ENCODE data around the gene XXYLT1. TPM values are rescaled to one million over a fixed set of nuclear protein-coding genes. Genes with fewer than 3 reads are reported as not detected.
A peak's percentile ranks its signal among the peaks of the same experiment; 100 is the strongest.

Gene XXYLT1
- polyA plus RNA-seq, 2 of the 4 experiments (the other 2 are of a cell fraction): 11.9 to 12.0 TPM

DNA sequence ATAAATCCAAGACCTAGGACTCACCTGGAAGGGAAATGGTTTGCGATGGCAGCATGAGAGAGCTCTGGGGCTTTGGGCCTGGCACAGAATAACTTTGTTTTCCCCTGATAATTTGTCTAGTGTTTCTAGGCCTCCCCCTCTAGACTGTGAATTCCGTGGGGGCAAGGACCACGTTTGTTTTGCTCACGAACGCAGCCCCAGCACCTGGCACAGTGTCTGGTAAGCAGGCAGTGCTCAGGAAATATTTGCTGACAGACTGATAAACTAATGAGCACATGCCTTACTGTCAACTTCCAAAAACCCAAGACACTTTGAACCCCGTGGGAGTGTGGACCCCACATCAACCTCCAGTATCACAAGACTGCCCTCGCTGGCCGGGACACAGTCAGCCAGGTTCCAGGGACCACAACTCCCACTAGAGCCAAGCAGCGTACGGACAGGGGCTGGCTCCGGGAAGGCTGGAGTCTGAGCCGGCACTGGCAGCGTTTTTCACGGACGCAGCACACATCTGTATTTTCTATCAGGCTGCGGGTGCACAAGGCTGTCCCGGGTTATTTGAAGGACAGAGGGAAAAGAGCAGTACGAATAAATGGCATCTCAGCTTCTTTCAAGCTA is 146.5 kb downstream of the XXYLT1 start:
- no peak overlapping the region for H3K4me2 ChIP-seq
- ChIA-PET CTCF (interaction anchor here (0.9 to 1.0 kb wide), 2 partner anchors 13 to 413 kb away, joined by 3 read pairs; no protein-coding TSS in a partner anchor), POLR2A (no interaction called here)
- TF ChIP-seq, protein P1, sequence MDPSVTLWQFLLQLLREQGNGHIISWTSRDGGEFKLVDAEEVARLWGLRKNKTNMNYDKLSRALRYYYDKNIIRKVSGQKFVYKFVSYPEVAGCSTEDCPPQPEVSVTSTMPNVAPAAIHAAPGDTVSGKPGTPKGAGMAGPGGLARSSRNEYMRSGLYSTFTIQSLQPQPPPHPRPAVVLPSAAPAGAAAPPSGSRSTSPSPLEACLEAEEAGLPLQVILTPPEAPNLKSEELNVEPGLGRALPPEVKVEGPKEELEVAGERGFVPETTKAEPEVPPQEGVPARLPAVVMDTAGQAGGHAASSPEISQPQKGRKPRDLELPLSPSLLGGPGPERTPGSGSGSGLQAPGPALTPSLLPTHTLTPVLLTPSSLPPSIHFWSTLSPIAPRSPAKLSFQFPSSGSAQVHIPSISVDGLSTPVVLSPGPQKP (IDR thresholded peaks at IDR 0.05; ENCODE audit: low read depth, low read length): no peak
- no peak for TF ChIP-seq SREBF2 (IDR thresholded peaks at IDR 0.05)
- no peak for TF ChIP-seq SMC3 (IDR thresholded peaks at IDR 0.05)
- no peak for TF ChIP-seq POLR2A (IDR thresholded peaks at IDR 0.05; ENCODE audit: low read length)
- no peak for TF ChIP-seq NFE2L2 (conservative IDR thresholded peaks at IDR 0.05; ENCODE audit: low read length)
- TF ChIP-seq MYC (IDR thresholded peaks at IDR 0.05; ENCODE audit: borderline replicate concordance, low read length): no peak
- TF ChIP-seq, protein P2, sequence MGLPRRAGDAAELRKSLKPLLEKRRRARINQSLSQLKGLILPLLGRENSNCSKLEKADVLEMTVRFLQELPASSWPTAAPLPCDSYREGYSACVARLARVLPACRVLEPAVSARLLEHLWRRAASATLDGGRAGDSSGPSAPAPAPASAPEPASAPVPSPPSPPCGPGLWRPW (IDR thresholded peaks at IDR 0.05): no peak
- TF ChIP-seq ZFP36 (IDR thresholded peaks at IDR 0.05; ENCODE audit: borderline replicate concordance, partially characterized antibody): no peak
- TF ChIP-seq MAZ (IDR thresholded peaks at IDR 0.05; ENCODE audit: borderline replicate concordance, low read depth, low read length): no peak
- TF ChIP-seq, protein P3, sequence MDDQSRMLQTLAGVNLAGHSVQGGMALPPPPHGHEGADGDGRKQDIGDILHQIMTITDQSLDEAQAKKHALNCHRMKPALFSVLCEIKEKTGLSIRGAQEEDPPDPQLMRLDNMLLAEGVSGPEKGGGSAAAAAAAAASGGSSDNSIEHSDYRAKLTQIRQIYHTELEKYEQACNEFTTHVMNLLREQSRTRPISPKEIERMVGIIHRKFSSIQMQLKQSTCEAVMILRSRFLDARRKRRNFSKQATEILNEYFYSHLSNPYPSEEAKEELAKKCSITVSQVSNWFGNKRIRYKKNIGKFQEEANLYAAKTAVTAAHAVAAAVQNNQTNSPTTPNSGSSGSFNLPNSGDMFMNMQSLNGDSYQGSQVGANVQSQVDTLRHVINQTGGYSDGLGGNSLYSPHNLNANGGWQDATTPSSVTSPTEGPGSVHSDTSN (IDR thresholded peaks at IDR 0.05): no peak
- TF ChIP-seq, protein P4, sequence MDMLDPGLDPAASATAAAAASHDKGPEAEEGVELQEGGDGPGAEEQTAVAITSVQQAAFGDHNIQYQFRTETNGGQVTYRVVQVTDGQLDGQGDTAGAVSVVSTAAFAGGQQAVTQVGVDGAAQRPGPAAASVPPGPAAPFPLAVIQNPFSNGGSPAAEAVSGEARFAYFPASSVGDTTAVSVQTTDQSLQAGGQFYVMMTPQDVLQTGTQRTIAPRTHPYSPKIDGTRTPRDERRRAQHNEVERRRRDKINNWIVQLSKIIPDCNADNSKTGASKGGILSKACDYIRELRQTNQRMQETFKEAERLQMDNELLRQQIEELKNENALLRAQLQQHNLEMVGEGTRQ (IDR thresholded peaks at IDR 0.05): no peak
- TF ChIP-seq CHD4 (IDR thresholded peaks at IDR 0.05; ENCODE audit: borderline replicate concordance): no peak
- no peak for TF ChIP-seq BHLHE40 (IDR thresholded peaks at IDR 0.05; ENCODE audit: low read depth, low read length)
- H3K9me3 ChIP-seq: no peaks in the 10 kb centered on the region
- WGBS (ENCODE audit: missing lambda C conversion rate): 90% methylated on average over 12 of the region's 18 CpGs
- H3K4me3 ChIP-seq: no peak overlapping the region
- DNase-seq (ENCODE audit: low read depth in 1 of 2, low spot score in 1 of 2) (no peak), FAIRE-seq (no peak), ATAC-seq (no peak)
- no peaks in the 10 kb centered on the region for H3K4me1 ChIP-seq
- no peak overlapping the region for H3K27ac ChIP-seq

DNA sequence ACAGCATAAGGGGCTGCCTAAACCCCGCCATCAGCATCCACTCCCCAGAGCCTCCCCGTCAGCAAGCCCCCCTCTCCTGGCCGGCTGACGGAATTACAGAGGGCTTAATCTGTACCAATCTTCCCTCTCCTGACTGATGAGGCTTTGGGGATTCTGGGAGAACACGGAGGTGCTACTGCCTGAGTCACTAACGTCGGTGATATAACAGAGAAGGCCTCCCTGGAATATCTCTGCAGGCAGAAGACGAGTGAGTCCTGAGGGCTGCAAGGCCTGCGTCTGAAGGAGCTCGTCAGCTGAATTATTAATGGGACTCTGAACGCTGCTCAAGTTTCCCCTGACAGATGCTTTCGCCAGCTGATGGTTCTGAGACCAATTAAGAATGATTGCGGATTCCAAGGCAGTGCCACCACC is 147.7 kb downstream of the XXYLT1 start:
- Histone ChIP-seq H3K9me3 (no peaks in the 10 kb centered on the region), H3K27ac (no peak overlapping the region), H3K4me3 (no peak overlapping the region), H3K4me2 (no peak overlapping the region), H3K4me1 (0 out of 3 replicates have a peak, but pooled peaks cover 2% of the 10 kb centered on the region)
- DNase-seq (ENCODE audit: low read depth in 1 of 2, low spot score in 1 of 2) (no peak), FAIRE-seq (no peak), ATAC-seq (peak in 1 of 2 experiments; percentile 48; a peak in 2 of 6 replicates)
- POLR2A ChIA-PET: no interaction called here
- CTCF ChIA-PET: interaction anchor here (0.8 to 1.8 kb wide), 3 partner anchors 12 to 781 kb away, joined by 3 to 5 read pairs (median 3); no protein-coding TSS in a partner anchor
- WGBS (ENCODE audit: missing lambda C conversion rate): 93% methylated on average over 9 of the region's 13 CpGs
- TF ChIP-seq, protein P5, sequence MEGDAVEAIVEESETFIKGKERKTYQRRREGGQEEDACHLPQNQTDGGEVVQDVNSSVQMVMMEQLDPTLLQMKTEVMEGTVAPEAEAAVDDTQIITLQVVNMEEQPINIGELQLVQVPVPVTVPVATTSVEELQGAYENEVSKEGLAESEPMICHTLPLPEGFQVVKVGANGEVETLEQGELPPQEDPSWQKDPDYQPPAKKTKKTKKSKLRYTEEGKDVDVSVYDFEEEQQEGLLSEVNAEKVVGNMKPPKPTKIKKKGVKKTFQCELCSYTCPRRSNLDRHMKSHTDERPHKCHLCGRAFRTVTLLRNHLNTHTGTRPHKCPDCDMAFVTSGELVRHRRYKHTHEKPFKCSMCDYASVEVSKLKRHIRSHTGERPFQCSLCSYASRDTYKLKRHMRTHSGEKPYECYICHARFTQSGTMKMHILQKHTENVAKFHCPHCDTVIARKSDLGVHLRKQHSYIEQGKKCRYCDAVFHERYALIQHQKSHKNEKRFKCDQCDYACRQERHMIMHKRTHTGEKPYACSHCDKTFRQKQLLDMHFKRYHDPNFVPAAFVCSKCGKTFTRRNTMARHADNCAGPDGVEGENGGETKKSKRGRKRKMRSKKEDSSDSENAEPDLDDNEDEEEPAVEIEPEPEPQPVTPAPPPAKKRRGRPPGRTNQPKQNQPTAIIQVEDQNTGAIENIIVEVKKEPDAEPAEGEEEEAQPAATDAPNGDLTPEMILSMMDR (IDR thresholded peaks at IDR 0.05): no peak
- TF ChIP-seq JUN (IDR thresholded peaks at IDR 0.05) (no peak), KDM5A (IDR thresholded peaks at IDR 0.05) (no peak), RFX5 (IDR thresholded peaks at IDR 0.05) (no peak), GATA3 (IDR thresholded peaks at IDR 0.05; ENCODE audit: borderline replicate concordance) (no peak), NR3C1 (IDR thresholded peaks at IDR 0.05) (no peak), SREBF2 (IDR thresholded peaks at IDR 0.05) (no peak), CEBPB (IDR thresholded peaks at IDR 0.05) (no peak)
- TF ChIP-seq, protein P3 (IDR thresholded peaks at IDR 0.05): no peak
- TF ChIP-seq, protein P6, sequence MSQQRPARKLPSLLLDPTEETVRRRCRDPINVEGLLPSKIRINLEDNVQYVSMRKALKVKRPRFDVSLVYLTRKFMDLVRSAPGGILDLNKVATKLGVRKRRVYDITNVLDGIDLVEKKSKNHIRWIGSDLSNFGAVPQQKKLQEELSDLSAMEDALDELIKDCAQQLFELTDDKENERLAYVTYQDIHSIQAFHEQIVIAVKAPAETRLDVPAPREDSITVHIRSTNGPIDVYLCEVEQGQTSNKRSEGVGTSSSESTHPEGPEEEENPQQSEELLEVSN (IDR thresholded peaks at IDR 0.05; ENCODE audit: borderline replicate concordance, low read depth): no peak
- TF ChIP-seq, protein P7, sequence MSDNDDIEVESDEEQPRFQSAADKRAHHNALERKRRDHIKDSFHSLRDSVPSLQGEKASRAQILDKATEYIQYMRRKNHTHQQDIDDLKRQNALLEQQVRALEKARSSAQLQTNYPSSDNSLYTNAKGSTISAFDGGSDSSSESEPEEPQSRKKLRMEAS (IDR thresholded peaks at IDR 0.05): no peak
- TF ChIP-seq, protein P8, sequence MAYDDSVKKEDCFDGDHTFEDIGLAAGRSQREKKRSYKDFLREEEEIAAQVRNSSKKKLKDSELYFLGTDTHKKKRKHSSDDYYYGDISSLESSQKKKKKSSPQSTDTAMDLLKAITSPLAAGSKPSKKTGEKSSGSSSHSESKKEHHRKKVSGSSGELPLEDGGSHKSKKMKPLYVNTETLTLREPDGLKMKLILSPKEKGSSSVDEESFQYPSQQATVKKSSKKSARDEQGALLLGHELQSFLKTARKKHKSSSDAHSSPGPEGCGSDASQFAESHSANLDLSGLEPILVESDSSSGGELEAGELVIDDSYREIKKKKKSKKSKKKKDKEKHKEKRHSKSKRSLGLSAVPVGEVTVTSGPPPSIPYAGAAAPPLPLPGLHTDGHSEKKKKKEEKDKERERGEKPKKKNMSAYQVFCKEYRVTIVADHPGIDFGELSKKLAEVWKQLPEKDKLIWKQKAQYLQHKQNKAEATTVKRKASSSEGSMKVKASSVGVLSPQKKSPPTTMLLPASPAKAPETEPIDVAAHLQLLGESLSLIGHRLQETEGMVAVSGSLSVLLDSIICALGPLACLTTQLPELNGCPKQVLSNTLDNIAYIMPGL (CRISPR knock-in tag; IDR thresholded peaks at IDR 0.05; ENCODE audit: borderline replicate concordance): no peak
- TF ChIP-seq, protein P9, sequence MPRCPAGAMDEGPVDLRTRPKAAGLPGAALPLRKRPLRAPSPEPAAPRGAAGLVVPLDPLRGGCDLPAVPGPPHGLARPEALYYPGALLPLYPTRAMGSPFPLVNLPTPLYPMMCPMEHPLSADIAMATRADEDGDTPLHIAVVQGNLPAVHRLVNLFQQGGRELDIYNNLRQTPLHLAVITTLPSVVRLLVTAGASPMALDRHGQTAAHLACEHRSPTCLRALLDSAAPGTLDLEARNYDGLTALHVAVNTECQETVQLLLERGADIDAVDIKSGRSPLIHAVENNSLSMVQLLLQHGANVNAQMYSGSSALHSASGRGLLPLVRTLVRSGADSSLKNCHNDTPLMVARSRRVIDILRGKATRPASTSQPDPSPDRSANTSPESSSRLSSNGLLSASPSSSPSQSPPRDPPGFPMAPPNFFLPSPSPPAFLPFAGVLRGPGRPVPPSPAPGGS (IDR thresholded peaks at IDR 0.05): no peak

Data from A549 (cell line).